H1 (cell line): ENCODE results near the gene FBXO47. TPM values are rescaled to one million over a fixed set of nuclear protein-coding genes. Genes with fewer than 3 reads are reported as not detected.

Experiments used
- CTCF ChIA-PET: fragments of 300-600 bp; sonication (Branson Sonifier 250); formaldehyde crosslinking; loops from one replicate; lab custom pipeline; 2021; ENCODE audit not compliant: partially characterized antibody; lab: Charles Lee
- POLR2A ChIA-PET: fragments of 300-600 bp; sonication (Branson Sonifier 250); formaldehyde crosslinking; loops from one replicate; lab custom pipeline; 2021; ENCODE audit warnings: inconsistent platforms; ENCODE audit not compliant: partially characterized antibody; lab: Charles Lee
- DNase-seq, 2 experiments: peaks; one replicate each; pipeline versions ENCODE4 v3.0.0 to v3.0.0-alpha.2; 2010 to 2022; ENCODE audit warnings: low spot score in 2 of 2, low read depth in 1 of 2, mixed read lengths in 1 of 2
- FAIRE-seq: peaks from 2 replicates; lab custom pipeline; 2011; peaks lifted over from hg19 to GRCh38; lab: Jason Lieb, UNC
- H2AFZ ChIP-seq: 2 replicates; pipeline ENCODE4 v1.8.1; 2012; ENCODE audit warnings: low read length, inconsistent platforms
- H2AK5ac ChIP-seq: 2 replicates; pipeline ENCODE4 v1.6.1; 2013; ENCODE audit warnings: low read depth, low read length
- H2BK120ac ChIP-seq: replicated peaks from 2 replicates; pipeline ENCODE3; 2013; ENCODE audit warnings: low read depth, low read length, inconsistent platforms
- H2BK12ac ChIP-seq: 2 replicates; pipeline ENCODE4 v1.6.1; 2013; ENCODE audit warnings: low read depth, low read length
- H2BK15ac ChIP-seq: 2 replicates; pipeline ENCODE4 v1.6.1; 2013; ENCODE audit warnings: low read length
- H2BK20ac ChIP-seq: 2 replicates; pipeline ENCODE4 v1.6.1; 2013; ENCODE audit warnings: low read length
- H2BK5ac ChIP-seq: 2 replicates; pipeline ENCODE4 v1.6.1; 2013; ENCODE audit warnings: low read depth, low read length
- H3K14ac ChIP-seq: 2 replicates; pipeline ENCODE4 v1.6.1; 2013; ENCODE audit warnings: inconsistent platforms; ENCODE audit not compliant: insufficient read length
- H3K18ac ChIP-seq: 2 replicates; pipeline ENCODE4 v1.6.1; 2013; ENCODE audit warnings: low read length; ENCODE audit errors: extremely low read depth
- H3K23ac ChIP-seq: 2 replicates; pipeline ENCODE4 v1.6.1; 2013; ENCODE audit warnings: inconsistent platforms; ENCODE audit not compliant: insufficient read length
- H3K23me2 ChIP-seq: 2 replicates; pipeline ENCODE4 v1.6.1; 2013; ENCODE audit warnings: low read depth, low read length
- H3K27ac ChIP-seq: 2 replicates; pipeline ENCODE4 v1.6.1; 2011; ENCODE audit warnings: low read depth, low read length, inconsistent platforms
- H3K27me3 ChIP-seq, 4 experiments: replicated peaks in 1 of 4; 1 replicate in 1 of 4; 2 replicates in 3 of 4; pipeline versions ENCODE4 v1.6.1 to v1.8.1; 2011 to 2013; ENCODE audit warnings: low read length in 3 of 4, mild to moderate bottlenecking in 3 of 4, inconsistent platforms in 2 of 4, mixed read lengths in 2 of 4, moderate library complexity in 1 of 4; ENCODE audit not compliant: control insufficient read depth in 3 of 4, insufficient read depth in 3 of 4; ENCODE audit errors: extremely low read depth in 1 of 4
- H3K36me3 ChIP-seq, 4 experiments: 2 replicates each; pipeline versions ENCODE4 v1.6.1 to v1.8.1; 2011 to 2013; ENCODE audit warnings: mild to moderate bottlenecking in 4 of 4, low read length in 3 of 4, moderate library complexity in 2 of 4, control low read depth in 1 of 4, inconsistent platforms in 1 of 4; ENCODE audit not compliant: insufficient read depth in 4 of 4, control insufficient read depth in 2 of 4
- H3K4ac ChIP-seq: replicated peaks from 2 replicates; pipeline ENCODE3; 2013; ENCODE audit warnings: low read length, low read depth, mixed read lengths, inconsistent platforms; ENCODE audit not compliant: insufficient read length
- H3K4me1 ChIP-seq, 4 experiments: replicated peaks in 1 of 4; 1 replicate in 1 of 4; 2 replicates in 3 of 4; pipeline versions ENCODE4 v1.6.1 to v1.8.1; 2011 to 2013; ENCODE audit warnings: low read length in 3 of 4, inconsistent platforms in 2 of 4, mixed read lengths in 1 of 4; ENCODE audit not compliant: insufficient read depth in 4 of 4, control insufficient read depth in 3 of 4
- H3K4me2 ChIP-seq, 2 experiments: 2 replicates each; pipeline versions ENCODE4 v1.6.1 to v1.8.1; 2011 to 2013; ENCODE audit warnings: low read depth in 2 of 2, low read length in 2 of 2, control low read depth in 1 of 2, inconsistent platforms in 1 of 2, mild to moderate bottlenecking in 1 of 2; ENCODE audit not compliant: insufficient read depth in 1 of 2
- H3K4me3 ChIP-seq, 4 experiments: fragments of 200-600, 300-600 bp in 1 of 4; sonication (generic), shearing (Covaris generic), sonication (Bioruptor Twin) in 1 of 4; 2 replicates each; pipeline versions ENCODE4 v1.5.1 to v1.8.1; 2011 to 2016; ENCODE audit warnings: low read length in 4 of 4, low read depth in 3 of 4, control low read depth in 2 of 4, inconsistent platforms in 2 of 4, mild to moderate bottlenecking in 2 of 4, mixed read lengths in 1 of 4, moderate library complexity in 1 of 4; ENCODE audit not compliant: insufficient read depth in 2 of 4; ENCODE audit errors: extremely low read depth in 1 of 4
- H3K56ac ChIP-seq: replicated peaks from 2 replicates; pipeline ENCODE3; 2013; ENCODE audit warnings: low read depth, mild to moderate bottlenecking, mixed read lengths, low read length, inconsistent platforms; ENCODE audit not compliant: insufficient read length
- H3K79me1 ChIP-seq: 2 replicates; pipeline ENCODE4 v1.6.1; 2013; ENCODE audit warnings: low read depth, low read length, control low read depth
- H3K79me2 ChIP-seq, 2 experiments: 2 replicates each; pipeline versions ENCODE4 v1.6.1 to v1.8.1; 2012 to 2013; ENCODE audit warnings: low read length in 2 of 2, mild to moderate bottlenecking in 2 of 2, inconsistent platforms in 1 of 2; ENCODE audit not compliant: insufficient read depth in 2 of 2, control insufficient read depth in 1 of 2
- H3K9ac ChIP-seq, 4 experiments: replicated peaks in 1 of 4; 1 replicate in 1 of 4; 2 replicates in 3 of 4; pipeline versions ENCODE4 v1.6.1 to v1.8.1; 2011 to 2013; ENCODE audit warnings: low read depth in 3 of 4, low read length in 3 of 4, control low read depth in 2 of 4, mild to moderate bottlenecking in 2 of 4, moderate library complexity in 2 of 4, inconsistent platforms in 1 of 4; ENCODE audit errors: extremely low read depth in 1 of 4
- H3K9me3 ChIP-seq, 2 experiments: 2 replicates each; pipeline versions ENCODE4 v1.6.1 to v1.8.1; 2012 to 2013; ENCODE audit warnings: mild to moderate bottlenecking in 2 of 2, moderate library complexity in 2 of 2, control low read depth in 1 of 2, inconsistent platforms in 1 of 2, low read depth in 1 of 2, low read length in 1 of 2, mixed read lengths in 1 of 2; ENCODE audit not compliant: insufficient read depth in 2 of 2
- H4K20me1 ChIP-seq, 2 experiments: replicated peaks in 1 of 2; 2 replicates each; pipeline versions ENCODE3 to v1.8.1; 2011 to 2013; ENCODE audit warnings: inconsistent platforms in 2 of 2, low read length in 2 of 2, mild to moderate bottlenecking in 1 of 2; ENCODE audit not compliant: insufficient read depth in 2 of 2, control insufficient read depth in 1 of 2
- H4K5ac ChIP-seq: 2 replicates; pipeline ENCODE4 v1.6.1; 2013; ENCODE audit warnings: low read length, low read depth, mixed read lengths, inconsistent platforms; ENCODE audit not compliant: insufficient read length
- H4K8ac ChIP-seq: 2 replicates; pipeline ENCODE4 v1.8.0; 2013; ENCODE audit warnings: mild to moderate bottlenecking, moderate library complexity, low read length, inconsistent platforms; ENCODE audit not compliant: insufficient read depth; ENCODE audit errors: extremely low read depth
- H4K91ac ChIP-seq: replicated peaks from 2 replicates; pipeline ENCODE3; 2013; ENCODE audit warnings: low read length, mixed read lengths, inconsistent platforms; ENCODE audit not compliant: insufficient read length
- BACH1 ChIP-seq: IDR thresholded peaks from 2 replicates; pipeline ENCODE4 v1.6.1; 2012; ENCODE audit warnings: low read length, improper control_type of control experiment
- BCL11A ChIP-seq, 2 experiments: IDR thresholded peaks; one replicate each; pipeline ENCODE4 v1.6.1; 2011; ENCODE audit warnings: low read depth in 2 of 2, low read length in 2 of 2, mild to moderate bottlenecking in 2 of 2
- CBX8 ChIP-seq: fragments of 300-800, 300-1000 bp; sonication (generic); IDR thresholded peaks from 2 replicates; pipeline ENCODE4 v1.7.1; 2016; ENCODE audit warnings: low read depth, low read length, borderline replicate concordance
- CEBPB ChIP-seq: IDR thresholded peaks from 2 replicates; pipeline ENCODE4 v1.6.1; 2012; ENCODE audit warnings: low read depth, low read length
- CHD1 ChIP-seq: IDR thresholded peaks from 2 replicates; pipeline ENCODE4 v1.6.1; 2012; ENCODE audit warnings: low read depth, low read length, improper control_type of control experiment
- EGR1 ChIP-seq: IDR thresholded peaks from 2 replicates; pipeline ENCODE4 v1.6.1; 2011; ENCODE audit warnings: low read depth, low read length, borderline replicate concordance
- JUN ChIP-seq: IDR thresholded peaks from 2 replicates; pipeline ENCODE4 v1.6.1; 2011; ENCODE audit warnings: low read depth, mild to moderate bottlenecking, improper control_type of control experiment, low read length
- MAFK ChIP-seq: IDR thresholded peaks from 2 replicates; pipeline ENCODE4 v1.6.1; 2012; ENCODE audit warnings: low read depth, mild to moderate bottlenecking, improper control_type of control experiment, low read length
- RBBP5 ChIP-seq: IDR thresholded peaks from 2 replicates; pipeline ENCODE4 v1.7.1; 2012; ENCODE audit warnings: low read depth, mild to moderate bottlenecking, inconsistent platforms, low read length, moderate library complexity, borderline replicate concordance
- SP4 ChIP-seq: IDR thresholded peaks from 2 replicates; pipeline ENCODE4 v1.6.1; 2012; ENCODE audit warnings: low read length, inconsistent platforms
- TCF12 ChIP-seq: IDR thresholded peaks from 2 replicates; pipeline ENCODE4 v1.6.1; 2011; ENCODE audit warnings: low read depth, mild to moderate bottlenecking, low read length
- YY1 ChIP-seq: IDR thresholded peaks from 2 replicates; pipeline ENCODE4 v1.6.1; 2011; ENCODE audit warnings: low read depth, mild to moderate bottlenecking, low read length
- WGBS, 2 experiments: shearing (Covaris generic) in 1 of 2; methylation state at CpG; one replicate each; pipeline versions ENCODE4 v1.1.6 to v1.1.7; 2013 to 2015; ENCODE audit warnings: low lambda C conversion rate in 2 of 2, mixed read lengths in 2 of 2, inconsistent platforms in 1 of 2, low coverage in 1 of 2, missing lambda C conversion rate in 1 of 2; ENCODE audit not compliant: insufficient replicate concordance in 2 of 2, insufficient coverage in 1 of 2, insufficient read length in 1 of 2; ENCODE audit errors: extremely low coverage in 1 of 2, missing lambda C conversion rate in 1 of 2; 5-methylcytosine and 5-hydroxymethylcytosine counted together
- polyA plus RNA-seq, 7 experiments: library from polyadenylated mRNA; depleted of rRNA in 3 of 7; stranded (reverse) in 5 of 7; unstranded in 2 of 7; fragments of >200 nt in 5 of 7; fragments of 200-250 nt in 2 of 7; gene quantifications; 1 replicate in 5 of 7; 2 replicates in 1 of 7; 4 replicates in 1 of 7; pipeline versions ENCODE4 v1.2.1 to v1.2.3, GENCODE V29; 2011 to 2013; ENCODE audit warnings: missing spikeins in 2 of 7, mixed read lengths in 2 of 7
- total RNA-seq: library from RNA; stranded (reverse); fragmentation: NEBNext Ultra II Directional; extraction: Animal tissue kit (Norgen Biotek cat#: 25700); gene quantifications from 2 replicates; pipeline ENCODE4 v1.2.1, GENCODE V29; 2021
- TF ChIP-seq, protein P1 (sequence below): IDR thresholded peaks from 2 replicates; pipeline ENCODE4 v1.6.1; 2012; ENCODE audit warnings: inconsistent platforms

Gene FBXO47
- total and polyA plus RNA-seq, 2 of the 8 experiments (the other 6 are each of a cell fraction or from before 2014, with no cell fraction given) = not detected

DNA sequence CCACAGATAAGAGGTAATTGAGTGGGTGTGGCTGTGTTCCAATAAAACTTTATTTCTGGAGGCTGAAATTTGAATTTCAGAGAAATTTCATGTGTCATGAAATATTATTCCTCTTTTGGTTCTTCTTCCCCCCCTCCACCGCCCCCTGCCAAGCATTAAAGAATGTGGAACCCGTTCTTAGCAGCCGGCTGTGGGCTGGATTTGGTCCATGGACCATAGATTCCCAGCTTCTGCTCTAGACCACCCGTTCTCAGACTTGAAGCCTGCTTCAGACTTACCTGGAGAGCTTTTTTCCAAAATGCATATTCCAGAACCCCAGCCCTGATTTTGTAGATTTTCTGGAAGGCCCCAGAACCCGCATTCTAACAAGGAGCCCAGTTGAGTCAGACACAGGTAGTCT, 56.9 kb downstream of the FBXO47 start:
- Histone ChIP-seq H2BK120ac (no peak overlapping the region), H3K18ac (no peak overlapping the region), H3K4me2 (no peak overlapping the region), H2BK12ac (no peak overlapping the region), H3K56ac (no peak overlapping the region), H3K9me3 (no peaks in the 10 kb centered on the region), H3K79me1 (peaks cover 7% of the 10 kb centered on the region), H3K36me3 (peaks cover 0 to 13% (median 11%) of the 10 kb centered on the region in 4 experiments; a peak in 6 of 8 replicates), H3K23me2 (no peaks in the 10 kb centered on the region), H3K14ac (no peak overlapping the region), H2BK15ac (no peak overlapping the region), H4K8ac (no peak overlapping the region), H4K5ac (no peak overlapping the region), H4K20me1 (peaks cover 5 to 14% of the 10 kb centered on the region in 2 experiments), H2AK5ac (no peak overlapping the region), H3K27me3 (no peaks in the 10 kb centered on the region), H3K9ac (no peak overlapping the region), H2BK5ac (no peak overlapping the region), H3K4ac (no peak overlapping the region), H3K23ac (no peak overlapping the region), H3K4me3 (no peak overlapping the region), H3K4me1 (peaks cover 0 to 11% (median 5%) of the 10 kb centered on the region in 4 experiments; a peak in 4 of 7 replicates), H2BK20ac (no peak overlapping the region), H3K79me2 (peaks cover 0 to 8% of the 10 kb centered on the region in 2 experiments; a peak in 2 of 4 replicates), H2AFZ (no peak overlapping the region), H4K91ac (no peak overlapping the region), H3K27ac (no peak overlapping the region)
- CTCF ChIA-PET = interaction anchor here (1.7 to 5.3 kb wide), 3 partner anchors 10 to 41 kb away, joined by 4 to 36 read pairs (median 5); partner anchors contain the start of genes LASP1 and LASP1NB
- FAIRE-seq (no peak), DNase-seq (no peak)
- POLR2A ChIA-PET = interaction anchor here (1.2 to 6.1 kb wide), 4 partner anchors 10 to 57 kb away, joined by 4 to 50 read pairs (median 4); partner anchors contain the start of genes LASP1, LASP1NB and RPL23
- 93% methylated on average over 4 of the region's 5 CpGs; no CpG with 5 or more reads in 1 of the 2 experiments for WGBS, 2 experiments
- no peak for TF ChIP-seq RBBP5
- TF ChIP-seq BCL11A (IDR thresholded peaks at IDR 0.05; ENCODE audit: low read depth in 2 of 2, low read length in 2 of 2) = no peak
- TF ChIP-seq CHD1 = no peak
- TF ChIP-seq TCF12 = no peak
- no peak for TF ChIP-seq MAFK
- no peak for TF ChIP-seq SP4
- TF ChIP-seq YY1 = no peak
- no peak for TF ChIP-seq EGR1
- TF ChIP-seq CEBPB = no peak
- TF ChIP-seq CBX8 = no peak
- TF ChIP-seq BACH1 = no peak
- no peak for TF ChIP-seq JUN
- TF ChIP-seq, protein P1, sequence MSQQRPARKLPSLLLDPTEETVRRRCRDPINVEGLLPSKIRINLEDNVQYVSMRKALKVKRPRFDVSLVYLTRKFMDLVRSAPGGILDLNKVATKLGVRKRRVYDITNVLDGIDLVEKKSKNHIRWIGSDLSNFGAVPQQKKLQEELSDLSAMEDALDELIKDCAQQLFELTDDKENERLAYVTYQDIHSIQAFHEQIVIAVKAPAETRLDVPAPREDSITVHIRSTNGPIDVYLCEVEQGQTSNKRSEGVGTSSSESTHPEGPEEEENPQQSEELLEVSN = no peak
